ENCODE results near the gene SUN5. TPM values are rescaled to one million over a fixed set of nuclear protein-coding genes. Genes with fewer than 3 reads are reported as not detected.

SUN5 gene
- total RNA-seq, 2 experiments from 2014 or later: not detected

DNA sequence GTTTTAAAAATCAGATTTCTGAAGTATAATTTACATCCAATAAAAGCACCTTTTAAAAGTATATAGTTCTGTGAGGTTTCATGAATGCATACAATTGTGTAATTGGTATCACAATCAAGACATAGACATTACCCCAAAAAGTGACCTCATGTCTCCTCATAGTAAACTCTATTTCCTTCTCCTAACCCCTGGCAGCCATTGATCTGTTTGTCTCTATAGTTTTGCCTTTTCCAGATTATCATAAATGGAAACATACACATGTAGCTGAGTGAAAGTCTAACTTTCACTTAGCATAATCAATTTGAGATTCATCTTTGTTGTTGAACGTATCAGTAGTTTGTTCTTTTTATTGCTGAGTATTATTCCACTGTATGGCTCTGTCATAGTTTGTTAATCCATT, 57.6 kb downstream of the SUN5 start:
- peaks cover under 1% of the 10 kb centered on the region for H3K9me3 Mint-ChIP-seq (ENCODE audit: low read depth)
- ChIA-PET POLR2A (no interaction called here), CTCF (interaction anchor here (0.8 to 3.6 kb wide), 17 partner anchors 8 to 347 kb away, joined by 3 to 25 read pairs (median 10); partner anchors contain the start of genes BPIFB2 and SUN5)
- ATAC-seq (peak; percentile 38), DNase-seq (no peak)
- H3K27ac Mint-ChIP-seq: peak overlapping the region; percentile 64
- intact Hi-C loops (cut with DNase I, micrococcal nuclease): loop anchor here (1.0 to 10.0 kb wide), 2 partner anchors 21 to 58 kb away; partner anchors contain the start of genes BPIFB2 (in 1 of the 2) and SUN5 (in 1 of the 2)
- H3K27me3 Mint-ChIP-seq: no peaks in the 10 kb centered on the region
- no peaks in the 10 kb centered on the region for H3K36me3 Mint-ChIP-seq (ENCODE audit: low read depth)
- no peak overlapping the region for H3K4me3 Mint-ChIP-seq
- peaks cover 44% of the 10 kb centered on the region for H3K4me1 Mint-ChIP-seq

DNA sequence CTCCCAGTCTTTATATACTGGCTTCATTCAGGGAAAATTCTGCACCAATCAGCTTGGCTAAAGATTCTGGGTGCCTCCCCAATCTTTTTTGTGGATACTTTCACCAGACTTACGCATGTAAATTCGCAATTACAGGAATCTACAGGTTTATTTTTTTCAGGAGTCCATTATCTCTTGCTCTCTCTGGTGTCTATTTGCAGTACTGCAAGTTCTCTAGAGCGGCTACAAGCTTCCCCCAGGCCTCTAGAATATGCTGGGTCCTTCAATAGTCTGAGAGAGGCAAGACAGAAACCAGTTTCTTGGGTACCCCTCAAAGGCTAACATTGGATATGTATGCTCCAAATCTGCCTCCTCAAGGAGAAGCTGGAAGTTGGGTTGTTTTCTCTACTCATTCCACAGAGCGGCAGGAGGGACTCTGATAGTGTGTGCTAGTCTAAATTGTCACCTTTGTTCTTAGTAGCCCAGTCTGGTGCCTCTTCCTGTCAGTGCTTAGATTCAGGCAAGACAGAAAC, 58.5 kb downstream of the SUN5 start:
- Mint-ChIP-seq H3K4me1 (peaks cover 36% of the 10 kb centered on the region), H3K27ac (peak overlapping the region; percentile 64), H3K9me3 (ENCODE audit: low read depth) (peaks cover 3% of the 10 kb centered on the region), H3K4me3 (no peak overlapping the region), H3K27me3 (no peaks in the 10 kb centered on the region), H3K36me3 (ENCODE audit: low read depth) (no peaks in the 10 kb centered on the region)
- intact Hi-C loops (cut with DNase I, micrococcal nuclease): loop anchor here (1.0 to 10.0 kb wide), 6 partner anchors 22 to 155 kb away; partner anchors contain the start of genes BPIFB2 (in 1 of the 2) and SUN5 (in 1 of the 2)
- POLR2A ChIA-PET: interaction anchor here (0.7 to 1.2 kb wide), 3 partner anchors 25 to 1505 kb away, joined by 3 to 4 read pairs (median 3); no protein-coding TSS in a partner anchor
- DNase-seq: peak; percentile 45
- ATAC-seq: peak; percentile 93
- CTCF ChIA-PET: interaction anchor here (0.6 to 3.6 kb wide), 34 partner anchors 9 to 407 kb away, joined by 3 to 25 read pairs (median 6); partner anchors contain the start of genes BPIFB2 and SUN5

DNA sequence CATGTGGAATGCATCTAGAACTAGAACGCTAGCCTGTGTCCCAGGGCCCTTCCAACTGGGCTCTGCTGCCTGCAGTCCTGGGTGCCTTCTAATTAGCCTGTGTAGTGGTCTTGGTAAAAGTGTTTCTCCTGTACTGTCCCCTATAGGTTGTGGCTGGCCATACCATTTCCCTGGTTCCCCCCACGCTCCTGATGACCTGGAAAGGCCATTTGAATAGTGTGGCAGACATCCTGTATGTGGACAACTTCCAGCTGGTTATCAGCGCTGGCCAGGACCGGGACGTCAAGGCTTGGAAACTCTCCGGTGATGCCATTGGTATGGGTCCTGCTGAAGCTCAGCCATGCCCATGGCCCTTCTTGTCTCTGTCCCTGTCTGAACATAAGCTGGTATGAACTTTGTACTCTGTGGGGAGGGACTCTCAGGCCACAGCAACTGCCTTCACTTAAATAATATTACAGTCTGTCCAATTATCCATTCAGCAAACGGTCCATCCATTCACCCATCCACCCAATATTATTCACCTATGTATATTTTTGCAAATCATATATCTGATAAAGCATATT, 60.7 kb downstream of the SUN5 start:
- intact Hi-C loops (cut with DNase I, micrococcal nuclease): loop anchor here in 1 of 2 experiments (10.0 kb wide), 1 partner anchor 61 kb away; the partner anchor contains the start of genes BPIFB2 and SUN5
- ChIA-PET POLR2A (no interaction called here), CTCF (interaction anchor here (0.7 to 3.6 kb wide), 10 partner anchors 7 to 165 kb away, joined by 3 to 25 read pairs (median 10); partner anchors contain the start of genes BPIFB2 and SUN5)
- peaks cover 3% of the 10 kb centered on the region for H3K9me3 Mint-ChIP-seq (ENCODE audit: low read depth)
- no peaks in the 10 kb centered on the region for H3K27me3 Mint-ChIP-seq
- DNase-seq (no peak), ATAC-seq (no peak)
- H3K36me3 Mint-ChIP-seq (ENCODE audit: low read depth): no peaks in the 10 kb centered on the region
- no peak overlapping the region for H3K27ac Mint-ChIP-seq
- H3K4me3 Mint-ChIP-seq: no peak overlapping the region
- peaks cover 21% of the 10 kb centered on the region for H3K4me1 Mint-ChIP-seq

DNA sequence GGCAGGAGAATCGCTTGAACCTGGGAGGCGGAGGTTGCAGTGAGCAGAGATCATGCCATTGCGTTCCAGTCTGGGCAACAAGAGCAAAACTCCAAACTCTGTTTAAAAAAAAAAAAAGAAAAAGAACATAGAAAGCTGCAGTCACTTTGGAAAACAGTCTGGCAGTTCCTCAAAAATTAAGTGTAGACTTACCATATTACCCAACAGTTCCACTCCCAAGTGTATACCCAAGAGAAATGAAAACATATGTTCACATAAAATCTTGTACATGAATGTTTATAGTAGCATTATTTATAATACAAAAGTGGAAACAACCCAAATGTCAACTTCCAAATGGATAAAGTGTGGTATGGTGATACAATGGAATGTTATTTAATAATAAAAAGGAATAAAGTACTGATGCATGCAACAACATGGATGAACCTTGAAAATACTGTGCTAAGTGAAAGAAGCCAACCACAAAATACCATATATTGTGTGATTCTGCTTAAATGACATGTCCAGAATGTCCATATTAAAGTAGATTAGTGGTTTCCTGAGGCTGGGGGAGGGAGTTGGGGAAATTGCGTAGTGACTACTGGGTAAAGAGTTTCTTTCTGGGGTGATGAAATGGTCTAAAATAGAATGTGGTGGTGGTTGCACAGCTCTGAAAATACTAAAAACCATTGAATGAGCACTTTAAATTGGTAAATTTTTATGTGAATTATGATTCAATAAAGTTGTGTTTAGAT, 62.9 kb downstream of the SUN5 start:
- no peak overlapping the region for H3K4me3 Mint-ChIP-seq
- intact Hi-C loops (cut with DNase I, micrococcal nuclease): loop anchor here in 1 of 2 experiments (10.0 kb wide), 1 partner anchor 63 kb away; the partner anchor contains the start of genes BPIFB2 and SUN5
- POLR2A ChIA-PET: no interaction called here
- no peaks in the 10 kb centered on the region for H3K36me3 Mint-ChIP-seq (ENCODE audit: low read depth)
- CTCF ChIA-PET: interaction anchor here (0.7 kb wide), 1 partner anchor 40 kb away, joined by 3 read pairs; no protein-coding TSS in a partner anchor
- ATAC-seq (no peak), DNase-seq (no peak)
- H3K27ac Mint-ChIP-seq: no peak overlapping the region
- no peaks in the 10 kb centered on the region for H3K27me3 Mint-ChIP-seq
- H3K4me1 Mint-ChIP-seq: peaks cover 12% of the 10 kb centered on the region
- peaks cover 3% of the 10 kb centered on the region for H3K9me3 Mint-ChIP-seq (ENCODE audit: low read depth)

DNA sequence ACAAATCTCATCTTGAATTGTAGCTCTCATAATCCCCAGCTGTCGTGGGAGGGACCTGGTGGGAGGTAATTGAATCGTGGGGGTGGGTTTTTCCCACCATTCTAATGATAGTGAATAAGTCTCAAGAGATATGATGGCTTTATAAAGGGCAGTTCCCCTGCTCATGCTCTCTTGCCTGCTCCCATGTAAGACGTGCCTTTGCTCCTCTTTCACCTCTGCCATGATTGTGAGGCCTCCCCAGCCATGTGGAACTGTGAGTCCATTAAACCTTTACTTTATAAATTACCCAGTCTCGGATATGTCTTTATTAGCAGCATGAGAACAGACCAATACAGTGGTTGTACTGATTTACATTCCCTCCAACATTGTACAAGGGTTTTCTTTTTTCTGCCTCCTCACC, 69.7 kb downstream of the SUN5 start:
- Mint-ChIP-seq H3K9me3 (ENCODE audit: low read depth) (no peaks in the 10 kb centered on the region), H3K4me1 (no peaks in the 10 kb centered on the region), H3K27ac (no peak overlapping the region), H3K4me3 (no peak overlapping the region), H3K36me3 (ENCODE audit: low read depth) (no peaks in the 10 kb centered on the region), H3K27me3 (no peaks in the 10 kb centered on the region)
- intact Hi-C loops (cut with DNase I, micrococcal nuclease): no loop called here
- ATAC-seq (no peak), DNase-seq (no peak)
- ChIA-PET CTCF (no interaction called here), POLR2A (no interaction called here)

Other genes with a start within 250 kb of the SUN5 start
- 1 to 10 TPM; 1.4 to 1.6 TPM for gene DNMT3B, start 242.0 kb downstream of the SUN5 start, total RNA-seq
- gene MAPRE1, start 184.5 kb downstream of the SUN5 start, total RNA-seq: 100 to 1,000 TPM; 112 to 125 TPM
- gene EFCAB8, start 145.5 kb downstream of the SUN5 start, total RNA-seq: under 1 TPM; 0.37 to 0.40 TPM
- gene BPIFB2, start 3.3 kb upstream of the SUN5 start, total RNA-seq: not detected
- not detected for gene BPIFB6, start 27.2 kb upstream of the SUN5 start, total RNA-seq
- gene BPIFB3, start 49.5 kb upstream of the SUN5 start, total RNA-seq: not detected
- not detected for gene BPIFB4, start 75.2 kb upstream of the SUN5 start, total RNA-seq
- gene BPIFA2, start 163.7 kb upstream of the SUN5 start, total RNA-seq: not detected
- gene BPIFA3, start 212.9 kb upstream of the SUN5 start, total RNA-seq: not detected
- not detected for gene BPIFA1, start 231.6 kb upstream of the SUN5 start, total RNA-seq